ENCODE results near the gene CPNE6. TPM values are rescaled to one million over a fixed set of nuclear protein-coding genes. Genes with fewer than 3 reads are reported as not detected.
"Not testable (repeated sequence)": the region's sequence is repeated elsewhere in the genome, so short reads cannot be mapped to it uniquely, and the experiment has no call there.

CPNE6 gene
- total RNA-seq (not detected in 2 replicates), polyA plus RNA-seq (0.10 TPM in 1 of 2 replicates, not detected in the other), polyA minus RNA-seq (0.14 TPM in 1 of 2 replicates, not detected in the other)
- total RNA-seq (2013): not detected

GRCh38 chr14:24071144-24071697, at the start of gene CPNE6:
Gene CPNE6 (plus strand): TSS chr14:24071562. CDS start chr14:24072937, 1,375 bp downstream.
- POLR2A ChIA-PET: interaction anchor here (0.6 to 0.7 kb wide), 2 partner anchors 12 to 1199 kb away, joined by 3 to 4 read pairs; no protein-coding TSS in a partner anchor

DNA sequence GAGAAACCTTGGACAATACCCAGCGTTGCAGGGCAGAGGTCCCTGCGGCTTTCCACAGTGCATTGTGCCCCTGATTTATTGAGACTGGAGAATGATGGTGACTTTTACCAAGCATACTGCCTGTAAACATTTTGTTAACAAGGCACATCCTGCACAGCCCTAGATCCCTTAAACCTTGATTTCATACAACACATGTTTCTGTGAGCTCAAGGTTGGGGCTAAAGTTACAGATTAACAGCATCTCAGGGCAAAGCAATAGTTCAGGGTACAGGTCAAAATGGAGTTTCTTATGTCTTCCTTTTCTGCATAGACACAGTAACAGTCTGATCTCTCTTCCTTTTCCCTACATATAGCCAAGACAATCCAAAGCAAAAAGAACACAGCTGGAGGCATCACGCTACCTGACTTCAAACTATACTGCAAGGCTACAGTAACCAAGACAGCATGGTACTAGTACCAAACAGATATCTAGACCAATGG, 46.4 kb upstream of the CPNE6 start:
- H3K9me3 ChIP-seq (ENCODE audit: control extremely low read depth in 1 of 3, control insufficient read depth in 2 of 3, insufficient read depth in 1 of 3, low read length in 2 of 3); H3K4me1 Mint-ChIP-seq; H3K36me3 ChIP-seq (replicated peaks in 1 of 2; ENCODE audit: control extremely low read depth in 1 of 2, control insufficient read depth in 1 of 2, extremely low read depth in 1 of 2, insufficient read depth in 2 of 2, low read length in 1 of 2); H3K4me2 ChIP-seq (replicated peaks; ENCODE audit: low read depth, low read length, poor library complexity, severe bottlenecking); ATAC-seq (ENCODE audit: low read depth); H2AFZ ChIP-seq (ENCODE audit: insufficient read depth, low read depth, low read length, poor library complexity, severe bottlenecking); H4K20me1 ChIP-seq (ENCODE audit: control insufficient read depth, insufficient read depth, low read length, poor library complexity, severe bottlenecking); H3K4me1 ChIP-seq (ENCODE audit: control insufficient read depth in 2 of 2, insufficient read depth in 2 of 2, low read length in 2 of 2); intact Hi-C loops (cut with micrococcal nuclease); H3K9me3 Mint-ChIP-seq (ENCODE audit: insufficient read depth); H3K79me2 ChIP-seq (ENCODE audit: control insufficient read depth, insufficient read depth, low read length); H3K4me3 Mint-ChIP-seq; H3K27me3 Mint-ChIP-seq; H3K27ac Mint-ChIP-seq; H3K27ac ChIP-seq (ENCODE audit: low read length in 2 of 2); H3K9ac ChIP-seq (ENCODE audit: low read length); POLR2A ChIA-PET; H3K4me3 ChIP-seq (ENCODE audit: control extremely low read depth in 1 of 5, extremely low read depth in 1 of 5, insufficient read depth in 1 of 5, low read depth in 2 of 5, low read length in 4 of 5); DNase-seq; H3K27me3 ChIP-seq (replicated peaks in 1 of 4; ENCODE audit: control extremely low read depth in 1 of 4, control insufficient read depth in 3 of 4, insufficient read depth in 4 of 4, low read length in 3 of 4); CTCF ChIA-PET: not testable (repeated sequence)
- 100% methylated on average over 2 of the region's 3 CpGs for WGBS (ENCODE audit: insufficient coverage)

More at GRCh38 chr14:24071144-24071697, at the start of gene CPNE6:
- Histone ChIP-seq H3K27ac (ENCODE audit: low read length in 2 of 2) (no peak within 1 kb of the TSS), H3K27me3 (replicated peaks in 1 of 4; ENCODE audit: control extremely low read depth in 1 of 4, control insufficient read depth in 3 of 4, insufficient read depth in 4 of 4, low read length in 3 of 4) (peaks cover 0 to 4% (median 0%) of the 10 kb centered on the region in 4 experiments), H3K9ac (ENCODE audit: low read length) (no peak within 1 kb of the TSS), H3K79me2 (ENCODE audit: control insufficient read depth, insufficient read depth, low read length) (no peaks in the 10 kb centered on the region), H3K4me1 (ENCODE audit: control insufficient read depth in 2 of 2, insufficient read depth in 2 of 2, low read length in 2 of 2) (peaks cover 13 to 15% of the 10 kb centered on the region in 2 donors), H3K4me3 (ENCODE audit: control extremely low read depth in 1 of 5, extremely low read depth in 1 of 5, insufficient read depth in 1 of 5, low read depth in 2 of 5, low read length in 4 of 5) (no peak within 1 kb of the TSS), H2AFZ (ENCODE audit: insufficient read depth, low read depth, low read length, poor library complexity, severe bottlenecking) (no peak within 1 kb of the TSS), H3K9me3 (ENCODE audit: control extremely low read depth in 1 of 3, control insufficient read depth in 2 of 3, insufficient read depth in 1 of 3, low read length in 2 of 3) (no peaks in the 10 kb centered on the region), H4K20me1 (ENCODE audit: control insufficient read depth, insufficient read depth, low read length, poor library complexity, severe bottlenecking) (no peaks in the 10 kb centered on the region), H3K36me3 (replicated peaks in 1 of 2; ENCODE audit: control extremely low read depth in 1 of 2, control insufficient read depth in 1 of 2, extremely low read depth in 1 of 2, insufficient read depth in 2 of 2, low read length in 1 of 2) (no peaks in the 10 kb centered on the region), H3K4me2 (replicated peaks; ENCODE audit: low read depth, low read length, poor library complexity, severe bottlenecking) (no peak within 1 kb of the TSS)
- TF ChIP-seq EZH2 (IDR thresholded peaks at IDR 0.05; ENCODE audit: borderline replicate concordance, insufficient read depth, low read depth, low read length, poor library complexity, severe bottlenecking): no peak
- TF ChIP-seq, protein P1, sequence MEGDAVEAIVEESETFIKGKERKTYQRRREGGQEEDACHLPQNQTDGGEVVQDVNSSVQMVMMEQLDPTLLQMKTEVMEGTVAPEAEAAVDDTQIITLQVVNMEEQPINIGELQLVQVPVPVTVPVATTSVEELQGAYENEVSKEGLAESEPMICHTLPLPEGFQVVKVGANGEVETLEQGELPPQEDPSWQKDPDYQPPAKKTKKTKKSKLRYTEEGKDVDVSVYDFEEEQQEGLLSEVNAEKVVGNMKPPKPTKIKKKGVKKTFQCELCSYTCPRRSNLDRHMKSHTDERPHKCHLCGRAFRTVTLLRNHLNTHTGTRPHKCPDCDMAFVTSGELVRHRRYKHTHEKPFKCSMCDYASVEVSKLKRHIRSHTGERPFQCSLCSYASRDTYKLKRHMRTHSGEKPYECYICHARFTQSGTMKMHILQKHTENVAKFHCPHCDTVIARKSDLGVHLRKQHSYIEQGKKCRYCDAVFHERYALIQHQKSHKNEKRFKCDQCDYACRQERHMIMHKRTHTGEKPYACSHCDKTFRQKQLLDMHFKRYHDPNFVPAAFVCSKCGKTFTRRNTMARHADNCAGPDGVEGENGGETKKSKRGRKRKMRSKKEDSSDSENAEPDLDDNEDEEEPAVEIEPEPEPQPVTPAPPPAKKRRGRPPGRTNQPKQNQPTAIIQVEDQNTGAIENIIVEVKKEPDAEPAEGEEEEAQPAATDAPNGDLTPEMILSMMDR (IDR thresholded peaks at IDR 0.05): no peak
- intact Hi-C loops (cut with micrococcal nuclease): no loop called here
- H3K4me3 Mint-ChIP-seq: no peak within 1 kb of the TSS
- no peak within 1 kb of the TSS for H3K27ac Mint-ChIP-seq
- H3K9me3 Mint-ChIP-seq (ENCODE audit: insufficient read depth): no peaks in the 10 kb centered on the region
- DNase-seq (no peak), ATAC-seq (ENCODE audit: low read depth) (no peak)
- peaks cover 4% of the 10 kb centered on the region for H3K27me3 Mint-ChIP-seq
- 88% methylated on average over 14 of the region's 19 CpGs for WGBS (ENCODE audit: insufficient coverage)
- CTCF ChIA-PET: interaction anchor here (1.5 kb wide), 2 partner anchors 17 to 37 kb away, joined by 4 to 5 read pairs; no protein-coding TSS in a partner anchor
- peaks cover 15% of the 10 kb centered on the region for H3K4me1 Mint-ChIP-seq

DNA sequence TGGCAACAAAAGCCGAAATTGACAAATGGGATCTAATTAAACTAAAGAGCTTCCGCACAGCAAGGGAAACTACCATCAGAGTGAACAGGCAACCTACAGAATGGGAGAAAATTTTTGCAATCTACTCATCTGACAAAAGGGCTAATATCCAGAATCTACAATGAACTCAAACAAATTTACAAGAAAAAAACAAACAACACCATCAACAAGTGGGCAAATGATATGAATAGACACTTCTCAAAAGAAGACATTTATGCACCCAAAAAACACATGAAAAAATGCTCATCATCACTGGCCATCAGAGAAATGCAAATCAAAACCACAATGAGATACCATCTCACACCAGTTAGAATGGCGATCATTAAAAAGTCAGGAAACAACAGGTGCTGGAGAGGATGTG, 41.7 kb upstream of the CPNE6 start:
- H3K4me3 ChIP-seq (ENCODE audit: control extremely low read depth in 1 of 5, extremely low read depth in 1 of 5, insufficient read depth in 1 of 5, low read depth in 2 of 5, low read length in 4 of 5); H3K27ac ChIP-seq (ENCODE audit: low read length in 2 of 2); POLR2A ChIA-PET; H3K79me2 ChIP-seq (ENCODE audit: control insufficient read depth, insufficient read depth, low read length); H3K36me3 ChIP-seq (replicated peaks in 1 of 2; ENCODE audit: control extremely low read depth in 1 of 2, control insufficient read depth in 1 of 2, extremely low read depth in 1 of 2, insufficient read depth in 2 of 2, low read length in 1 of 2); H3K9me3 ChIP-seq (ENCODE audit: control extremely low read depth in 1 of 3, control insufficient read depth in 2 of 3, insufficient read depth in 1 of 3, low read length in 2 of 3); H3K4me3 Mint-ChIP-seq; CTCF ChIA-PET; H3K4me1 Mint-ChIP-seq; H3K4me2 ChIP-seq (replicated peaks; ENCODE audit: low read depth, low read length, poor library complexity, severe bottlenecking); H3K4me1 ChIP-seq (ENCODE audit: control insufficient read depth in 2 of 2, insufficient read depth in 2 of 2, low read length in 2 of 2); H3K9ac ChIP-seq (ENCODE audit: low read length); H2AFZ ChIP-seq (ENCODE audit: insufficient read depth, low read depth, low read length, poor library complexity, severe bottlenecking); H4K20me1 ChIP-seq (ENCODE audit: control insufficient read depth, insufficient read depth, low read length, poor library complexity, severe bottlenecking); H3K9me3 Mint-ChIP-seq (ENCODE audit: insufficient read depth); H3K27ac Mint-ChIP-seq; H3K27me3 Mint-ChIP-seq; H3K27me3 ChIP-seq (replicated peaks in 1 of 4; ENCODE audit: control extremely low read depth in 1 of 4, control insufficient read depth in 3 of 4, insufficient read depth in 4 of 4, low read length in 3 of 4); DNase-seq; ATAC-seq (ENCODE audit: low read depth): not testable (repeated sequence)
- intact Hi-C loops (cut with micrococcal nuclease): loop anchor here (10.0 kb wide), 1 partner anchor 465 kb away; the partner anchor contains the start of gene AP1G2
- WGBS (ENCODE audit: insufficient coverage): no CpG with 5 or more reads among the region's 3 CpGs

Data from B cell (primary cell).